Liver (tissue), 9 donors: ENCODE data around the gene TRIM7. TPM values are rescaled to one million over a fixed set of nuclear protein-coding genes. Genes with fewer than 3 reads are reported as not detected.
A peak's percentile ranks its signal among the peaks of the same experiment; 100 is the strongest.
"Not testable (repeated sequence)": the region's sequence is repeated elsewhere in the genome, so short reads cannot be mapped to it uniquely, and the experiment has no call there.

Experiments used
- DNase-seq: peaks from one replicate; pipeline ENCODE4 v3.0.0-alpha.2; 2017; ENCODE audit warnings: low spot score
- H3K27ac ChIP-seq, 2 donors: one replicate each; pipeline ENCODE4 v1.7.0; 2013; ENCODE audit warnings: inconsistent platforms in 2 of 2, low read length in 2 of 2, control low read depth in 1 of 2, low read depth in 1 of 2, mild to moderate bottlenecking in 1 of 2
- H3K27me3 ChIP-seq, 4 donors: one replicate each; pipeline versions ENCODE4 v1.6.1 to v1.7.0; 2013; ENCODE audit warnings: low read length in 3 of 4, inconsistent platforms in 1 of 4, mild to moderate bottlenecking in 1 of 4, moderate library complexity in 1 of 4; ENCODE audit not compliant: control insufficient read depth in 4 of 4, insufficient read depth in 4 of 4
- H3K36me3 ChIP-seq, 4 donors: one replicate each; pipeline versions ENCODE4 v1.6.1 to v1.7.0; 2013; ENCODE audit warnings: low read length in 3 of 4, mild to moderate bottlenecking in 3 of 4, low read depth in 1 of 4, moderate library complexity in 1 of 4; ENCODE audit not compliant: control insufficient read depth in 4 of 4, insufficient read depth in 3 of 4
- H3K4me1 ChIP-seq, 4 donors: one replicate each; pipeline versions ENCODE4 v1.6.1 to v1.7.0; 2013; ENCODE audit warnings: low read length in 3 of 4, mild to moderate bottlenecking in 3 of 4, moderate library complexity in 1 of 4; ENCODE audit not compliant: control insufficient read depth in 4 of 4, insufficient read depth in 4 of 4
- H3K4me3 ChIP-seq, 3 donors: one replicate each; pipeline versions ENCODE4 v1.6.1 to v1.7.0; 2013; ENCODE audit warnings: low read length in 3 of 3, control low read depth in 1 of 3, low read depth in 1 of 3, mild to moderate bottlenecking in 1 of 3
- H3K9ac ChIP-seq, 2 donors: one replicate each; pipeline ENCODE4 v1.7.0; 2013; ENCODE audit warnings: low read length in 2 of 2, mild to moderate bottlenecking in 2 of 2, moderate library complexity in 2 of 2, control low read depth in 1 of 2, low read depth in 1 of 2
- H3K9me3 ChIP-seq, 4 donors: one replicate each; pipeline versions ENCODE4 v1.6.1 to v1.7.0; 2013; ENCODE audit warnings: low read length in 3 of 4; ENCODE audit not compliant: control insufficient read depth in 4 of 4
- ATF3 ChIP-seq: IDR thresholded peaks from 2 replicates; pipeline ENCODE4 v1.6.1; 2016; ENCODE audit warnings: antibody characterized with exemption
- EGR1 ChIP-seq, 2 donors: IDR thresholded peaks; 2 replicates each; pipeline ENCODE4 v1.6.1; 2016 to 2018; ENCODE audit warnings: antibody characterized with exemption in 2 of 2, low read depth in 2 of 2
- FOXA1 ChIP-seq: IDR thresholded peaks from 2 replicates; pipeline ENCODE4 v1.6.1; 2016; ENCODE audit warnings: antibody characterized with exemption
- FOXA2 ChIP-seq: IDR thresholded peaks from 2 replicates; pipeline ENCODE4 v1.6.1; 2016; ENCODE audit warnings: antibody characterized with exemption
- GABPA ChIP-seq, 2 donors: IDR thresholded peaks in 1 of 2; conservative IDR thresholded peaks in 1 of 2; 2 replicates each; pipeline ENCODE4 v1.6.1; 2016; ENCODE audit warnings: antibody characterized with exemption in 2 of 2, mild to moderate bottlenecking in 1 of 2, moderate library complexity in 1 of 2
- HNF4G ChIP-seq: IDR thresholded peaks from 2 replicates; pipeline ENCODE4 v1.6.1; 2016; ENCODE audit warnings: antibody characterized with exemption
- JUND ChIP-seq, 2 donors: IDR thresholded peaks; 2 replicates each; pipeline ENCODE4 v1.6.1; 2016; ENCODE audit warnings: antibody characterized with exemption in 2 of 2
- MAX ChIP-seq: IDR thresholded peaks from 2 replicates; pipeline ENCODE4 v1.6.1; 2016; ENCODE audit warnings: antibody characterized with exemption
- NR2F2 ChIP-seq: IDR thresholded peaks from 2 replicates; pipeline ENCODE4 v1.6.1; 2016; ENCODE audit warnings: antibody characterized with exemption
- REST ChIP-seq: IDR thresholded peaks from 2 replicates; pipeline ENCODE4 v1.6.1; 2016; ENCODE audit warnings: antibody characterized with exemption, mild to moderate bottlenecking
- RXRA ChIP-seq, 2 donors: IDR thresholded peaks; 2 replicates each; pipeline ENCODE4 v1.6.1; 2017 to 2018; ENCODE audit warnings: antibody characterized with exemption in 2 of 2, mild to moderate bottlenecking in 1 of 2
- SP1 ChIP-seq: IDR thresholded peaks from 2 replicates; pipeline ENCODE4 v1.6.1; 2018; ENCODE audit warnings: antibody characterized with exemption, mild to moderate bottlenecking
- YY1 ChIP-seq: IDR thresholded peaks from 2 replicates; pipeline ENCODE4 v1.6.1; 2016; ENCODE audit warnings: antibody characterized with exemption, mild to moderate bottlenecking
- ZBTB33 ChIP-seq: IDR thresholded peaks from 2 replicates; pipeline ENCODE4 v1.6.1; 2016; ENCODE audit warnings: antibody characterized with exemption
- WGBS: extraction: QIAGEN DNeasy Blood & Tissue Kit; methylation state at CpG from one replicate; pipeline ENCODE4 v1.1.7; 2013; 5-methylcytosine and 5-hydroxymethylcytosine counted together
- polyA plus RNA-seq, 2 donors: library from polyadenylated mRNA; stranded (reverse) in 1 of 2; unstranded in 1 of 2; fragments of 200-250 nt in 1 of 2; fragments of >200 nt in 1 of 2; fragmentation: Nextera tagmentation in 1 of 2; extraction: Ambion mirVana in 1 of 2; gene quantifications; one replicate each; pipeline versions ENCODE4 v1.2.1 to v1.2.3, GENCODE V29; 2013 to 2015
- total RNA-seq, 2 donors: library from RNA; depleted of rRNA; stranded (reverse); fragments of >200 nt; gene quantifications; one replicate each; pipeline ENCODE4 v1.2.3, GENCODE V29; 2014
- donor health status: healthy.
- donor health status: healthy.
- donor health status: healthy.
- donor health status: healthy.
- donor health status: healthy.

The TRIM7 gene
- total and polyA plus RNA-seq, 4 donors: 0.10 to 0.50 (median 0.14) TPM; not detected in 1

- not testable (repeated sequence) for H3K4me3 ChIP-seq, H3K9ac ChIP-seq, DNase-seq, H3K27ac ChIP-seq, H3K36me3 ChIP-seq, H3K9me3 ChIP-seq, H3K27me3 ChIP-seq
- 75% methylated on average over 17 of the region's 17 CpGs for WGBS
- peaks cover 0 to 14% (median 8%) of the 10 kb centered on the region in 4 donors for H3K4me1 ChIP-seq
Measured at GRCh38 chr5:181210698-181211097, 5.7 kb upstream of the TRIM7 start.

- DNase-seq, H3K4me3 ChIP-seq, H3K36me3 ChIP-seq, H3K9me3 ChIP-seq, H3K9ac ChIP-seq, H3K27ac ChIP-seq, H3K27me3 ChIP-seq: not testable (repeated sequence)
- peaks cover 2 to 19% (median 13%) of the 10 kb centered on the region in 4 donors for H3K4me1 ChIP-seq
- 69% methylated on average over 11 of the region's 11 CpGs for WGBS
Measured at GRCh38 chr5:181210148-181210547, 5.2 kb upstream of the TRIM7 start.

GRCh38 chr5:181209006-181209405 is 4.0 kb upstream of the TRIM7 start:
- H3K27me3 ChIP-seq, H3K27ac ChIP-seq, DNase-seq, H3K36me3 ChIP-seq, H3K9me3 ChIP-seq, H3K4me3 ChIP-seq, H3K9ac ChIP-seq: not testable (repeated sequence)
- 82% methylated on average over 24 of the region's 24 CpGs for WGBS
- H3K4me1 ChIP-seq: peaks cover 12 to 30% (median 22%) of the 10 kb centered on the region in 4 donors

GRCh38 chr5:181207960-181208253 is 2.9 kb upstream of the TRIM7 start:
- 48% methylated on average over 3 of the region's 3 CpGs for WGBS
- Histone ChIP-seq H3K4me1 (peaks cover 12 to 37% (median 26%) of the 10 kb centered on the region in 4 donors), H3K27ac (no peak overlapping the region)

GRCh38 chr5:181207214-181207959 is 2.4 kb upstream of the TRIM7 start:
- Histone ChIP-seq H3K27ac (peak overlapping the region; percentile 35 to 54), H3K36me3 (no peaks in the 10 kb centered on the region), H3K4me3 (peak overlapping the region in 2 of 3 donors; percentile 36 to 49), H3K4me1 (peaks cover 12 to 37% (median 26%) of the 10 kb centered on the region in 4 donors), H3K9ac (no peak overlapping the region), H3K9me3 (no peaks in the 10 kb centered on the region), H3K27me3 (no peaks in the 10 kb centered on the region)
- 4% methylated on average over 36 of the region's 36 CpGs for WGBS
- peak; percentile 82 for DNase-seq
- TF ChIP-seq FOXA1 (no peak), RXRA (IDR thresholded peaks at IDR 0.05) (no peak), MAX (peak; percentile 47), ZBTB33 (no peak), JUND (IDR thresholded peaks at IDR 0.05) (no peak), SP1 (no peak), FOXA2 (no peak), EGR1 (IDR thresholded peaks at IDR 0.05; ENCODE audit: low read depth in 2 of 2) (peak in 1 of 2 donors; percentile 22), ATF3 (peak; percentile 98), YY1 (no peak), REST (no peak), NR2F2 (no peak), HNF4G (no peak)

More at GRCh38 chr5:181207960-181208253, 2.9 kb upstream of the TRIM7 start:
- Histone ChIP-seq H3K9me3 (no peaks in the 10 kb centered on the region), H3K27me3 (no peaks in the 10 kb centered on the region), H3K4me3 (no peak overlapping the region), H3K36me3 (no peaks in the 10 kb centered on the region), H3K9ac (no peak overlapping the region)
- TF ChIP-seq EGR1 (IDR thresholded peaks at IDR 0.05; ENCODE audit: low read depth in 2 of 2) (no peak), GABPA (IDR thresholded peaks at IDR 0.05 in 1 of 2, conservative IDR thresholded peaks at IDR 0.05 in 1 of 2) (peak in 1 of 2 donors; percentile 4)
- DNase-seq: no peak
